ENCODE data around the gene ZDHHC23. TPM values are rescaled to one million over a fixed set of nuclear protein-coding genes. Genes with fewer than 3 reads are reported as not detected.

ZDHHC23 gene
- total RNA-seq, 1 donor from 2014 or later: 12.2 TPM

DNA sequence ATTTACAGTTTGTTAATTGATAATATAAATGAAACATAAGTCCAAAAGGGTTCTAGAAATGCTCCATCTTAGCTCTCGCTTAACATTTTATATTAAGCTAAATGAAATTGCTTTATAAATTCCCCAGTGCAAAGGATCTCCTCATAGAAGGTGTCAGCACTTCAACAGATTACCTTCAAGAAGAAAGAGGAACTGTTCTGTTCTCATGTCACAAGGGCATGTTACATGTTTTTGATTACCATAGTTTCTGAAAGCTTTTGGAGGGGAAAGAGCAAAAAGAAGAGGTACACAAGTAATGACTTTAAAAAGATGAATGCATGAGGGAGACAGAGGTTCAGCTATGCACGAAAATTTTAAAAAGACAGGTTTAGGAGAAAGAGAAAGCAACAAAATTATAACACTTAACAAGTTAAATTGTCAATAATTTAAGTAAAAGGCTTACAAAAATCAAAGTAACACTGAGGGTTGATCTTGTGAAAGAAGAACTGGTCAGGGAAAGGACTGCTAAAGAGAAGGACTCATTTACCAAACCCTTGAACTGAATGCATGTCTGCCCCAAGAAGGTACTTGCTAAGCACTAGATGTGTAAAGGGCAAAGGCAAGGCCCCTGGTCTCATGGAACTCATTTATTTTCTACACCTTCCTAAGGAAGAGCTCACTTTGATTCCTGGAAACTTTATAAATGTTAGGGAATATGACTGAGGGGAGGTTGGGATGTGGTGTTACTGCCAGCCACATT lies 63.4 kb downstream of the ZDHHC23 start:
- DNase-seq: no peak

Other genes with a start within 250 kb of the ZDHHC23 start
- 86.4 TPM for gene NAA50, start 201.8 kb upstream of the ZDHHC23 start, total RNA-seq
- gene ATP6V1A, start 201.0 kb upstream of the ZDHHC23 start, total RNA-seq: 218 TPM
- gene GRAMD1C, start 109.2 kb upstream of the ZDHHC23 start, total RNA-seq: 5.0 TPM
- 6.6 TPM for gene CCDC191, start 108.5 kb downstream of the ZDHHC23 start, total RNA-seq
- gene QTRT2, start 108.7 kb downstream of the ZDHHC23 start, total RNA-seq: 22.0 TPM
- gene DRD3, start 231.0 kb downstream of the ZDHHC23 start, total RNA-seq: not detected

All from occipital lobe (tissue), 2 donors.